ENCODE results near the gene NALCN.

DNA sequence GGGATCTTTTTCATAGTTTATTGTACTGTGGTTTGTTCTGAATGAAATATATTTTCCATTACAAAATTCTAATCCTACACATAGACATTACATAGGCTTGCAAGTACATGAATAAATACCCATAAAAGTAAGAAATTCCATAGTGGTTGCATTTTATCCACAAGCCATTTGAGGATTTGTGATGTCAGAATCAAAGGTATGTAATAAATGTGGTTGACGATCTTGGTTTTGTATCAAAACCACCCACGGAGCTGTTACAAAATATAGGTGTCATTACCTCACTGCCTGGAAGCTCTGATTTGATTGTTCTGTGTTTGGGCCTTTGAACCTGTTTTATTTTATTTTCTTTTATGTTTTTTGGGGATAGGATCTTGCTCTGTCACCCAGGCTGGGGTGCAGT lies 125.1 kb downstream of the NALCN start:
- TF ChIP-seq JUN (IDR thresholded peaks at IDR 0.05; ENCODE audit: low read depth, low read length), result no peak
- TF ChIP-seq TAF1 (IDR thresholded peaks at IDR 0.05; ENCODE audit: low read depth, low read length), result no peak
- TF ChIP-seq, protein P1, sequence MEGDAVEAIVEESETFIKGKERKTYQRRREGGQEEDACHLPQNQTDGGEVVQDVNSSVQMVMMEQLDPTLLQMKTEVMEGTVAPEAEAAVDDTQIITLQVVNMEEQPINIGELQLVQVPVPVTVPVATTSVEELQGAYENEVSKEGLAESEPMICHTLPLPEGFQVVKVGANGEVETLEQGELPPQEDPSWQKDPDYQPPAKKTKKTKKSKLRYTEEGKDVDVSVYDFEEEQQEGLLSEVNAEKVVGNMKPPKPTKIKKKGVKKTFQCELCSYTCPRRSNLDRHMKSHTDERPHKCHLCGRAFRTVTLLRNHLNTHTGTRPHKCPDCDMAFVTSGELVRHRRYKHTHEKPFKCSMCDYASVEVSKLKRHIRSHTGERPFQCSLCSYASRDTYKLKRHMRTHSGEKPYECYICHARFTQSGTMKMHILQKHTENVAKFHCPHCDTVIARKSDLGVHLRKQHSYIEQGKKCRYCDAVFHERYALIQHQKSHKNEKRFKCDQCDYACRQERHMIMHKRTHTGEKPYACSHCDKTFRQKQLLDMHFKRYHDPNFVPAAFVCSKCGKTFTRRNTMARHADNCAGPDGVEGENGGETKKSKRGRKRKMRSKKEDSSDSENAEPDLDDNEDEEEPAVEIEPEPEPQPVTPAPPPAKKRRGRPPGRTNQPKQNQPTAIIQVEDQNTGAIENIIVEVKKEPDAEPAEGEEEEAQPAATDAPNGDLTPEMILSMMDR (IDR thresholded peaks at IDR 0.05; ENCODE audit: control extremely low read depth in 1 of 3, insufficient read depth in 1 of 3, low read depth in 1 of 3, low read length in 3 of 3), result no peak
- no peak for TF ChIP-seq NRF1 (IDR thresholded peaks at IDR 0.05; ENCODE audit: low read depth, low read length)
- TF ChIP-seq TEAD4 (IDR thresholded peaks at IDR 0.05; ENCODE audit: low read depth, low read length), result no peak
- TF ChIP-seq POU5F1 (IDR thresholded peaks at IDR 0.05; ENCODE audit: low read depth, low read length), result no peak
- TF ChIP-seq CBX5 (IDR thresholded peaks at IDR 0.05; ENCODE audit: low read depth, low read length), result no peak
- TF ChIP-seq JUND (IDR thresholded peaks at IDR 0.05; ENCODE audit: low read length), result no peak
- no peak for TF ChIP-seq PHF8 (conservative IDR thresholded peaks at IDR 0.05; ENCODE audit: low read depth, low read length)
- no peak for TF ChIP-seq TBP (IDR thresholded peaks at IDR 0.05; ENCODE audit: low read depth, low read length)
- no peak for TF ChIP-seq POLR2AphosphoS5 (IDR thresholded peaks at IDR 0.05; ENCODE audit: low read depth, low read length)
- no peak for TF ChIP-seq BCL11A (IDR thresholded peaks at IDR 0.05; ENCODE audit: low read depth in 2 of 2, low read length in 2 of 2)
- no peak for TF ChIP-seq POLR2A (IDR thresholded peaks at IDR 0.05; ENCODE audit: control extremely low read depth in 1 of 2, low read depth in 2 of 2, low read length in 2 of 2)

All from H1 (cell line).